ENCODE measurements around the gene INSR. TPM values are rescaled to one million over a fixed set of nuclear protein-coding genes. Genes with fewer than 3 reads are reported as not detected.

INSR gene
- total and polyA plus RNA-seq, 2 donors (not counting 3 experiments of a cell fraction or from before 2014, with no cell fraction given) = 4.9 to 19.5 TPM

GRCh38 chr19:7072541-7072940 lies 221.7 kb downstream of the INSR start:
- no peak for FAIRE-seq
- peaks cover 15 to 28% of the 10 kb centered on the region in 2 experiments for H3K36me3 ChIP-seq (ENCODE audit: control insufficient read depth in 2 of 2, extremely low read depth in 1 of 2, insufficient read depth in 2 of 2, low read length in 2 of 2)
- CTCF ChIA-PET = interaction anchor here (1.0 kb wide), 1 partner anchor 27 kb away, joined by 3 read pairs; no protein-coding TSS in a partner anchor

More at GRCh38 chr19:7072541-7072940, 221.7 kb downstream of the INSR start:
- TF ChIP-seq MAX (IDR thresholded peaks at IDR 0.05; ENCODE audit: insufficient read depth, insufficient read length) = no peak
- no peak for TF ChIP-seq FOS (IDR thresholded peaks at IDR 0.05; ENCODE audit: borderline replicate concordance, insufficient read depth, low read length)
- TF ChIP-seq JUN (IDR thresholded peaks at IDR 0.05; ENCODE audit: borderline replicate concordance, insufficient read depth, insufficient read length, low read depth) = no peak
- no peak for TF ChIP-seq POLR2A (IDR thresholded peaks at IDR 0.05; ENCODE audit: low read depth, low read length)
- no peak for TF ChIP-seq GATA2 (IDR thresholded peaks at IDR 0.05; ENCODE audit: insufficient read depth, insufficient read length, low read depth, low read length)
- TF ChIP-seq POLR2AphosphoS5 (IDR thresholded peaks at IDR 0.05; ENCODE audit: insufficient read depth, low read depth, low read length) = no peak
- no peak for TF ChIP-seq EZH2 (IDR thresholded peaks at IDR 0.05; ENCODE audit: borderline replicate concordance, low read depth, low read length, severe bottlenecking)
- no peak for TF ChIP-seq MYC (IDR thresholded peaks at IDR 0.05; ENCODE audit: low read depth, low read length)
- TF ChIP-seq, protein P1, sequence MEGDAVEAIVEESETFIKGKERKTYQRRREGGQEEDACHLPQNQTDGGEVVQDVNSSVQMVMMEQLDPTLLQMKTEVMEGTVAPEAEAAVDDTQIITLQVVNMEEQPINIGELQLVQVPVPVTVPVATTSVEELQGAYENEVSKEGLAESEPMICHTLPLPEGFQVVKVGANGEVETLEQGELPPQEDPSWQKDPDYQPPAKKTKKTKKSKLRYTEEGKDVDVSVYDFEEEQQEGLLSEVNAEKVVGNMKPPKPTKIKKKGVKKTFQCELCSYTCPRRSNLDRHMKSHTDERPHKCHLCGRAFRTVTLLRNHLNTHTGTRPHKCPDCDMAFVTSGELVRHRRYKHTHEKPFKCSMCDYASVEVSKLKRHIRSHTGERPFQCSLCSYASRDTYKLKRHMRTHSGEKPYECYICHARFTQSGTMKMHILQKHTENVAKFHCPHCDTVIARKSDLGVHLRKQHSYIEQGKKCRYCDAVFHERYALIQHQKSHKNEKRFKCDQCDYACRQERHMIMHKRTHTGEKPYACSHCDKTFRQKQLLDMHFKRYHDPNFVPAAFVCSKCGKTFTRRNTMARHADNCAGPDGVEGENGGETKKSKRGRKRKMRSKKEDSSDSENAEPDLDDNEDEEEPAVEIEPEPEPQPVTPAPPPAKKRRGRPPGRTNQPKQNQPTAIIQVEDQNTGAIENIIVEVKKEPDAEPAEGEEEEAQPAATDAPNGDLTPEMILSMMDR (IDR thresholded peaks at IDR 0.05; ENCODE audit: extremely low read depth in 1 of 2, insufficient read depth in 1 of 2, low read depth in 1 of 2, low read length in 2 of 2) = no peak
- no peak for DNase-seq (ENCODE audit: low read depth, low spot score)
- no peak overlapping the region for H3K27ac ChIP-seq (ENCODE audit: insufficient read depth, low read depth, low read length)
- H3K79me2 ChIP-seq (ENCODE audit: control insufficient read depth, insufficient read depth, low read length) = peaks cover 9% of the 10 kb centered on the region
- no TSS peak for BruUV-seq (replicated peaks)
- H3K9me1 ChIP-seq (replicated peaks; ENCODE audit: control insufficient read depth, extremely low read depth, insufficient read depth, low read length) = no peaks in the 10 kb centered on the region
- H3K4me1 ChIP-seq (ENCODE audit: control insufficient read depth, extremely low read depth, insufficient read depth, low read length) = peaks cover 7% of the 10 kb centered on the region
- no peak overlapping the region for H3K4me2 ChIP-seq (ENCODE audit: insufficient read depth, low read length)
- POLR2A ChIA-PET = no interaction called here
- H2AFZ ChIP-seq (ENCODE audit: low read depth, low read length) = no peak overlapping the region
- H3K9ac ChIP-seq (replicated peaks; ENCODE audit: extremely low read depth, insufficient read depth, low read length) = no peak overlapping the region
- H4K20me1 ChIP-seq (replicated peaks; ENCODE audit: control insufficient read depth, extremely low read depth, insufficient read depth, low read length) = no peaks in the 10 kb centered on the region
- no peaks in the 10 kb centered on the region for H3K27me3 ChIP-seq (ENCODE audit: control insufficient read depth in 2 of 2, insufficient read depth in 2 of 2, low read length in 2 of 2)
- H3K9me3 ChIP-seq (replicated peaks; ENCODE audit: control insufficient read depth, insufficient read depth, low read length) = peaks cover 2% of the 10 kb centered on the region
- no peak overlapping the region for H3K4me3 ChIP-seq (replicated peaks in 1 of 3; ENCODE audit: insufficient read depth in 1 of 3, low read depth in 1 of 3, low read length in 3 of 3)
- intact Hi-C loops (cut with micrococcal nuclease) = no loop called here
- dilution Hi-C loops (cut with MboI; ENCODE audit: extremely low pct_ligation_motif_present, low sequenced_read_pairs) = no loop called here

All from endothelial cell of umbilical vein (primary cell).